WTC11 (cell line): Measurements from ENCODE around the gene WFDC2. TPM values are rescaled to one million over a fixed set of nuclear protein-coding genes. Genes with fewer than 3 reads are reported as not detected.

ENCODE experiments used
- ATAC-seq: fragments of 200-7000 bp; cut with Tn5 transposase; 2 replicates; pipeline ENCODE4 v1.10.0; 2021; ENCODE audit warnings: mild to moderate bottlenecking, moderate library complexity
- CTCF ChIA-PET: fragments of 300-600 bp; sonication (Branson Sonifier 250); formaldehyde crosslinking; loops from one replicate; lab custom pipeline; 2021; ENCODE audit warnings: antibody characterized with exemption; lab: Charles Lee
- POLR2A ChIA-PET: fragments of 350-600 bp; sonication (Branson Sonifier 250); formaldehyde crosslinking; loops from one replicate; lab custom pipeline; 2021; ENCODE audit warnings: antibody characterized with exemption; lab: Charles Lee
- DNase-seq: peaks from one replicate; pipeline ENCODE4 v3.0.0; 2021; ENCODE audit warnings: low spot score
- H3K27ac Mint-ChIP-seq: 2 replicates; pipeline ENCODE4 v1.8.0; 2021; ENCODE audit warnings: mixed read lengths
- H3K27me3 Mint-ChIP-seq: 2 replicates; pipeline ENCODE4 v1.8.0; 2021; ENCODE audit warnings: low read depth, mild to moderate bottlenecking, moderate library complexity, mixed read lengths
- H3K36me3 Mint-ChIP-seq: 2 replicates; pipeline ENCODE4 v1.8.0; 2021; ENCODE audit warnings: mixed read lengths
- H3K4me1 Mint-ChIP-seq: 2 replicates; pipeline ENCODE4 v1.8.0; 2022; ENCODE audit warnings: mixed read lengths
- H3K4me3 Mint-ChIP-seq: 2 replicates; pipeline ENCODE4 v1.8.0; 2021; ENCODE audit warnings: mild to moderate bottlenecking, moderate library complexity, mixed read lengths
- H3K9me3 Mint-ChIP-seq: 2 replicates; pipeline ENCODE4 v1.8.0; 2021; ENCODE audit warnings: mixed read lengths
- E2F5 ChIP-seq: sonication (generic); formaldehyde crosslinking; IDR thresholded peaks from 2 replicates; pipeline ENCODE4 v1.8.1; 2022; ENCODE audit warnings: mild to moderate bottlenecking, moderate library complexity, missing genetic modification reagents
- GTF2I ChIP-seq: fragments of 250-450 bp; sonication (Bioruptor Pico); conservative IDR thresholded peaks from 2 replicates; pipeline ENCODE4 v1.4.0; 2021; ENCODE audit warnings: mild to moderate bottlenecking
- JUN ChIP-seq: sonication (generic); formaldehyde crosslinking; IDR thresholded peaks from 2 replicates; pipeline ENCODE4 v1.8.0; 2023; ENCODE audit warnings: mild to moderate bottlenecking, missing genetic modification reagents
- NFATC4 ChIP-seq: fragments of 250-450 bp; sonication (Bioruptor Pico); IDR thresholded peaks from 2 replicates; pipeline ENCODE4 v1.9.0; 2021; ENCODE audit warnings: mild to moderate bottlenecking
- NFE2L1 ChIP-seq: sonication (generic); formaldehyde crosslinking; IDR thresholded peaks from 2 replicates; pipeline ENCODE4 v1.8.1; 2023; ENCODE audit warnings: missing genetic modification reagents
- NR1H2 ChIP-seq: sonication (generic); formaldehyde crosslinking; IDR thresholded peaks from 2 replicates; pipeline ENCODE4 v1.9.0; 2021; ENCODE audit warnings: mild to moderate bottlenecking, moderate library complexity, missing genetic modification reagents
- OVOL2 ChIP-seq: fragments of 250-450 bp; sonication (Bioruptor Pico); IDR thresholded peaks from 2 replicates; pipeline ENCODE4 v1.9.0; 2021; ENCODE audit warnings: mild to moderate bottlenecking, borderline replicate concordance
- RELA ChIP-seq: sonication (generic); formaldehyde crosslinking; IDR thresholded peaks from 2 replicates; pipeline ENCODE4 v1.8.1; 2022; ENCODE audit warnings: missing genetic modification reagents, mild to moderate bottlenecking, borderline replicate concordance
- SMAD4 ChIP-seq: sonication (generic); formaldehyde crosslinking; IDR thresholded peaks from 2 replicates; pipeline ENCODE4 v1.8.0; 2022; ENCODE audit warnings: mild to moderate bottlenecking, missing genetic modification reagents
- TCF7 ChIP-seq: sonication (generic); formaldehyde crosslinking; IDR thresholded peaks from 2 replicates; pipeline ENCODE4 v1.8.0; 2022; ENCODE audit warnings: mild to moderate bottlenecking, low read depth, missing genetic modification reagents, moderate library complexity
- ZBTB43 ChIP-seq: sonication (generic); formaldehyde crosslinking; IDR thresholded peaks from 2 replicates; pipeline ENCODE4 v1.8.1; 2023; ENCODE audit warnings: mild to moderate bottlenecking, missing genetic modification reagents
- ZNF281 ChIP-seq: sonication (generic); formaldehyde crosslinking; IDR thresholded peaks from 2 replicates; pipeline ENCODE4 v1.8.0; 2023; ENCODE audit warnings: mild to moderate bottlenecking, missing genetic modification reagents
- ZNF317 ChIP-seq: sonication (generic); formaldehyde crosslinking; IDR thresholded peaks from 2 replicates; pipeline ENCODE4 v1.8.1; 2023; ENCODE audit warnings: low read depth, mild to moderate bottlenecking, moderate library complexity, missing genetic modification reagents, borderline replicate concordance
- ZNF416 ChIP-seq: fragments of 250-450 bp; sonication (Bioruptor Pico); IDR thresholded peaks from 2 replicates; pipeline ENCODE4 v1.9.0; 2021; ENCODE audit warnings: mild to moderate bottlenecking, inconsistent platforms
- ZSCAN18 ChIP-seq: fragments of 250-450 bp; sonication (Bioruptor Pico); IDR thresholded peaks from 2 replicates; pipeline ENCODE4 v2.1.2; 2022; ENCODE audit warnings: mild to moderate bottlenecking, moderate library complexity
- total RNA-seq: library from RNA; stranded (reverse); gene quantifications from 3 replicates; pipeline ENCODE4 v1.2.3, GENCODE V29; 2021
- TF ChIP-seq, protein P1 (sequence below): sonication (generic); formaldehyde crosslinking; IDR thresholded peaks from 2 replicates; pipeline ENCODE4 v1.8.1; 2023; ENCODE audit warnings: mild to moderate bottlenecking, missing genetic modification reagents, moderate library complexity

WFDC2 gene
- total RNA-seq, 1 experiment from 2014 or later, result 76.4 TPM

- TF ChIP-seq NR1H2 (CRISPR knock-in tag), result no peak
- TF ChIP-seq, all 79 proteins: peak for 0
These were observed 6.6 kb upstream of the WFDC2 start (continued) for GRCh38 chr20:45462711-45463509.

GRCh38 chr20:45463709-45464108 is 5.8 kb upstream of the WFDC2 start:
- no peaks in the 10 kb centered on the region for H3K9me3 Mint-ChIP-seq
- TF ChIP-seq NFE2L1 (CRISPR knock-in tag) (no peak), OVOL2 (CRISPR knock-in tag) (no peak), ZNF317 (CRISPR knock-in tag) (no peak), ZNF281 (CRISPR knock-in tag) (no peak), TCF7 (CRISPR knock-in tag) (no peak), GTF2I (CRISPR knock-in tag) (no peak), ZNF416 (CRISPR knock-in tag) (no peak), E2F5 (CRISPR knock-in tag) (no peak), ZBTB43 (CRISPR knock-in tag) (no peak), NFATC4 (CRISPR knock-in tag) (no peak), RELA (no peak), JUN (CRISPR knock-in tag) (no peak), ZSCAN18 (no peak), SMAD4 (CRISPR knock-in tag) (no peak)
- TF ChIP-seq, protein P1, sequence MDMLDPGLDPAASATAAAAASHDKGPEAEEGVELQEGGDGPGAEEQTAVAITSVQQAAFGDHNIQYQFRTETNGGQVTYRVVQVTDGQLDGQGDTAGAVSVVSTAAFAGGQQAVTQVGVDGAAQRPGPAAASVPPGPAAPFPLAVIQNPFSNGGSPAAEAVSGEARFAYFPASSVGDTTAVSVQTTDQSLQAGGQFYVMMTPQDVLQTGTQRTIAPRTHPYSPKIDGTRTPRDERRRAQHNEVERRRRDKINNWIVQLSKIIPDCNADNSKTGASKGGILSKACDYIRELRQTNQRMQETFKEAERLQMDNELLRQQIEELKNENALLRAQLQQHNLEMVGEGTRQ, result no peak
- no peak for DNase-seq
- ChIA-PET CTCF (interaction anchor here (0.7 to 3.7 kb wide), 13 partner anchors 10 to 307 kb away, joined by 3 to 25 read pairs (median 5); partner anchors contain the start of gene SYS1), POLR2A (no interaction called here)
- no peak for ATAC-seq
- H3K36me3 Mint-ChIP-seq, result no peaks in the 10 kb centered on the region
- H3K4me3 Mint-ChIP-seq, result no peak overlapping the region
- peaks cover 4% of the 10 kb centered on the region; the same call in 1 of the 2 replicates for H3K27me3 Mint-ChIP-seq
- no peak overlapping the region for H3K27ac Mint-ChIP-seq
- H3K4me1 Mint-ChIP-seq, result peaks cover 25% of the 10 kb centered on the region
